Right ventricle myocardium inferior (tissue), 1 donor: ENCODE results near the gene AK9. TPM values are rescaled to one million over a fixed set of nuclear protein-coding genes. Genes with fewer than 3 reads are reported as not detected.
"Not testable (repeated sequence)": the region's sequence is repeated elsewhere in the genome, so short reads cannot be mapped to it uniquely, and the experiment has no call there.

Experiments
- ATAC-seq: fragments of 200-7000 bp; cut with Tn5 transposase; one replicate; pipeline ENCODE4 v1.9.1; 2020; ENCODE audit warnings: mild to moderate bottlenecking, moderate library complexity
- DNase-seq: peaks from one replicate; pipeline ENCODE4 v3.0.0; 2021; ENCODE audit errors: missing footprints
- intact Hi-C: fragments of 100-400 bp; cut with DNase I; formaldehyde crosslinking; loops from one replicate; pipeline ENCODE4 v1.11.0; 2022
- total RNA-seq: library from RNA; stranded (reverse); fragmentation: NEBNext Ultra II Directional; extraction: Animal tissue kit (Norgen Biotek cat#: 25700); gene quantifications from one replicate; pipeline ENCODE4 v1.2.1, GENCODE V29; 2021
- donor health status: DM: no; HTN: yes; CAD: no; lungs with severe emphysema.

AK9 gene
- total RNA-seq, 1 donor from 2014 or later, result 11.9 TPM

DNA sequence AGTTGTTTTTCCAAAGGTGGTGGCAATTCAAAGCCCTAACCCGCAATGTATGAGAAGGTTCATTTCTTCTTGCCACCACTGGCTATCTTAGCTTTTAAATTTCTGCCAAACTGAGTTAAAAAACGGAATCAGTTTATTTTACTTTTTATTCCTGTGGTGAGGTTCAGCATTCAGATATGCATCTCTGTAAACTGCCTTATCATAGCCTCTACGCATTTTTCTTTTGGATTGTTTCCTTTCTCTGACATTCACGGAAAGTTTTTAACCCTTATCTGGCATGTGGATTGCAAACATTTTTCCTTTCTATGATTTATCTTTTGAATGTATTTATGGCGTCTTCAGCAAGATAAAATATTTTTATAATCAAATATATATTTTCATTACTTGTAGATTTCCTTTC lies 37.7 kb downstream of the AK9 start:
- ATAC-seq, result no peak
- no peak for DNase-seq
- intact Hi-C loops, result no loop called here

DNA sequence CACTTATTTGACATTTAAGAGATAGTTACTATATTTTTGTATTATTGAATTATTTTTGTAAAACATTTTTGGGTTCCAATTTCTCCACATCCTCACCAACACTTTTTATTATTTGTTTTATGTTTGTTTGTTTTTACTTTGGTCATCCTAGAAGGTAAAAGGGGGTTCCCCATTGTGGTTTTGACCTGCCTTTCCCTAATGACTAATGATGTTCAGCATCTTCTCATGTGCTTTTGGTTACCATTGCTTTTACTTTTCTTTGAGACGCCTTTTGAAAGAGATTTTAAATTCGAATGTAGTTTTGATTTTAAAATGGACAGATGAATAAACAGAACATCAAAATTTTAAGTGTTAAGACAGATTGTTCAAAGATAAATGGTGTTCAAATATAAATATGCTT lies 46.9 kb downstream of the AK9 start:
- DNase-seq (no peak), ATAC-seq (no peak)
- intact Hi-C loops, result no loop called here

DNA sequence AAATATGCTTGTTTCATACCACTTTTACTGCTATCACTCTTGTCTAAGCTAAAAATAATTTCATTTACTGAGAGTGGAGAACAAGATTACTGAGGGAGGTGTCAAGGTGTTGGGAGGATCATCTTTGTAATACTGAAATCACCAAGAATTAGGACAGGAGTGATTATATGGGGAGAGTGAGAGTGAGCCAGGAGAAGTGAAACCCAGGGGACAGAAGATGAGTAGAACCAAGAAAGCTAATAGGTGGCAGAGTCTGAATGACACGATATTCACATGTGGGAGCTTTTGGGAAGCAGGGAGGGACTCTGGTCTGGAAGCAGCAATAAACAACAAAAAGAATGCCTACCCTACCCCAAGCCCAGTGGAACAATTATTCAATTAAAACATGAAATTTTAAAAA lies 58.6 kb downstream of the AK9 start:
- no peak for DNase-seq
- intact Hi-C loops, result no loop called here
- no peak for ATAC-seq

DNA sequence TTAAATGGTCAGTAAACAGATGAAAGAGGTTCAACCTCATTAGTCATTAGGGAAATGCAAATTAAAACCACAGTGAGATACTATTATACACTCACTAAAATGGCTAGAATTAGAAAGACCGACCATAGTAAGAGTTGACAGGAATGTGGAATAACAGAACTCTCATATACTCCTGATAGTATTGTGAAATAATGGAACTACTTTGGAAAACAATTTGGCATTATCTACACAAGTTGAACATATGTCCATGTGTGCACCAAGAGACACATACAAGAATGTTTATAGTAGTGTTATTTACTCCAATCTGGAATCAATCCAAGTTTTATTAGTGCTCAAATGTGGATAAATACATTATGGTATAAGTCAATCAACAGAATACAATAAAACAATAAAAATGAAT lies 59.6 kb downstream of the AK9 start:
- intact Hi-C loops, result no loop called here
- ATAC-seq (no peak), DNase-seq (no peak)

DNA sequence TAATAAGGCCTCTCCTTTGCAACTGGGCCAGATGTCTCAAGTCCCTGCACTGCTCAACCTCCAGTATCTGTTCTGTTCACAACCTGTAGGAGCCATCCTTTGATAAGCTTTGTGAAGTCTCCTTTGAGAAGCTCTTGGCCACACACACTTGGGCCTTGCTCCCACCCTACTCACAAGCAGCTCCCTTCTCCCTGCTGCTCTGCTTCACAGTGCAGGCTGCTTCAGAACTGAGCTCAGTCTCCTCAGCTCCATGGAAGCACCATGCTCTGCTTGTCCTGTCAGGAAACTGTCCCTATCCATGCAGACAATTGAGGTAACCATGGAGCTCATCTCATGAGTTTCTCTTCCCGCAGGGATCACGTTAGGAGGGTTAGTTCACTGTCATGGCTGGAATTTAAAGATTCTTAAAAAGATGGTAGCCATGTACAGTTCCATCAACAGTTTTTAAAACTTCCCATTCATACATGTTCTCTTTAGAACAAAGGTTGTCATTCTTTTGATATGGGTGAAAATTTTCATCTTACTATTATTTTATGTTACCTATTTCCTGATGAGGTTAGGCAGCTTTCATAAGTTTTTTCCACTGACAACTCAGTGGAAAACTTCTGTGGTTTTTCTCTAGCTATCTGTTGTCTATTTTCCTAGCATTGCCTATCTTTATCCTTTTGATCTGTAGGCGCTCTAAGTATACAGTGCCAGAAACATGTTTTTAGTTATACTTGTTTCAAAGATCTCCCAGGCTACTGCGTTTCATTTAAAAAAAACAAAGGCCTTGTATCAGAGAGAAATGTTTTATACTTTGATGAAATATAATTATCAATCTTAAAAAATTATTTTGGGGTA lies 62.6 kb downstream of the AK9 start:
- DNase-seq (no peak), ATAC-seq (no peak)
- intact Hi-C loops, result no loop called here

DNA sequence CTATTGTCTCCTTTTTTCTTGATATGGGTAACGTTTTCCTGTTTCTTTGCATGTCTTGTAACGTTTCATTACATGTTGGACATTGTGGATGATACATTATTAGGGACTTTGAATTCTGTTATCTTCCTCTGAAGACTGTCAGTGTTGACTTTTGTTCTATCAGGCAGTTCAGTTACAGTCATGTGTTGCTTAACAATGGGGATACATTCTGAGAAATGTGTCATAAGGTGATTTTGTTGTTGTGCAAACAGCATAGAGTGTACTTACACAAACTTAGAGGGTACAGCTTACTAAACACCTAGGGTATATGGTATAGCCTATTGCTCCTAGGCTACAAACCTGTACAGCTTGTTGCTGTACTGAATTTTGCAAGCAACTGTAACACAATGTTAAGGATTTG lies 64.7 kb downstream of the AK9 start:
- DNase-seq (no peak), ATAC-seq (no peak)
- intact Hi-C loops, result no loop called here

DNA sequence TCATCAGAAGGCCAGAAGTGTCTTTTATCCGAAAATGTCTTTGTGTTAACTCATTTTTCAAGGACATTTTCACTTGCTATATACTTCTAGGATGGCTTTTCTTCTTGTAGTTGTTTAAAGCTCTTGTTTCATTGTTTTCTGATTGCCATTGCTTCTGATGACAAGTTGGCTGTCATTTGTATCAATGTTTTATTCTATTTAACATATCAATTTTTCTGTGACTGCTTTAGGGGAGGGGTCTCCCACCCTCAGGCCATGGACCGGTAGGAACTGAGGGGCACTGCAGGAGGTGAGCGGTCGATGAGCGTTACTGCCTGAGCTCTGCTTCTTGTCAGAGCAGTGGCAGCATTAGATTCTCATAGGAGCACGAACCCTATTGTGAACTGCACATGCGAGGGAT lies 65.8 kb downstream of the AK9 start:
- ATAC-seq (no peak), DNase-seq (no peak)
- intact Hi-C loops, result no loop called here

DNA sequence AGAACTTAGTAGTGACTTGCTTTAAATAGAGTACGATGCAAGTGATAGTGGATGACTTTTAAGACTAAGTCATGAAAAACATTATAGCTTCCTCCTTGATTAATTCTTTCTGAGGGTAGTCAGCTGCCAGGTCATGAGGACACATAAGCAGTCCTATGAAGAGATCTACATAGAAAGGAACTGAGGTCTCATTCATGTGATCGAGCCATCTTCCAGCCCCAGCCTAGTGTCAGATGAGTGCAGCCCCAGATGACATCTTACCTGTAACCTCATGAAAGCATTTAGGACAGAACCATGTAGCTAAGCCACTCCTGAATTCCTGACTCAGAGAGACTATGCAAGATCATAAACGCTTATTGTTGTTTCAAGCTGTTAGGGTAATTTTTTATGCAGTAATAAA lies 67.7 kb downstream of the AK9 start:
- ATAC-seq (no peak), DNase-seq (no peak)
- intact Hi-C loops, result no loop called here

DNA sequence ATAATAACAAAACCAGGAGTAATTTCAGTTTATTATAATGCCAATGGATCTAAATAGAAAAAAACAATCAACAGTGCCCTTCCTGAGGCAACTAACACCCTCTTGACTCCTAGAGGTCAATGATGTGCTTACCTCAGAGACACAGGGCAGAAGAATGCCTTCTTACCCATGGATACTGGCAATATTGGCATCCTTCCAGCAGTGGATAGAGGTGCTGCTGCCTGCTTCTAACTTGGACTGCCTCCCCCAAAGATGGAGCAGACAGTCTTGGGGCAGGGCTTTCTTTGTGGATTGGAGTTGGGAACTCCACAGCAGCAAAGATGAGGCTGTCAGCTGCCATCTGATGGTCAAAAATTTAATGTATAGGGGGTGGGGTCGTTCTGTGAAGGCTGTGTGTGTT lies 78.7 kb downstream of the AK9 start:
- intact Hi-C loops, result no loop called here
- ATAC-seq, result no peak
- no peak for DNase-seq

DNA sequence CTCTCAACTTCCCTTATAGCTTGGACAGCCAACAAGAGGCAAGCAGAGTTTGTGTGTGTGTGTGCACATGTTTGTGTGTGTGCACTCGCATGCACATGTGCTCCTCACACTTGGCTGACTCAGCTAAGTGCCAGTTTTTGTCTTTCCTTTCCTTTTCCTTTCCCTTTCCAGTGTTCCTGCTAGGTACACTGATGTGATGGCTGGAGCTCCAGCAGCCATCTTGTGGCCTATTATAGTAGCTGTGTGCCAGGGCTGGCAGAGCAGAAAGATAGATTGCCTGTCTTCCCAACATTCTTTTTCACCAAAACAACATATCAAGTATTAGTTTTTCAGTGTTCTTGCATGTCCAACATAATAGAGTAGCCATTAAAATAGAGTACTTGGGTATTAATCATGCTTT lies 79.5 kb downstream of the AK9 start:
- DNase-seq (no peak), ATAC-seq (no peak)
- intact Hi-C loops, result no loop called here

DNA sequence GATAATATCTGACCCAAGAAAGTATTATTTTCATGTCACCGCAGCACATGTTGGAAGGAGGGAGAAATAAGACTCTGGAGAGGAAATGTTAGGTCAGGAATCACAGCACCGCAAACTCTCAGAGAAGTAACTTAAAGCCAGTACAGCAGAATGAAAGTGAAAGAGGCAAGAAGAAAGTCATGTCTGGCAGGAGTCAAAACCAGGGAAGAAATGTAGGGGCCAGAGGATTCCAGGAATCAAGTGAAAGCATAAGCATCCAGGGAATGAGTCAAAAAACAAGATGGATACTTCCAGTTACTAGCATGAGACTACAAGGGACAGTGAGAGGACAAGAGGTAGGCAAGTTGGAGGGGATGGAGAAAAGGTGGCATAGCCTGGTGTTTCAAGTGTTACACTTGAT lies 80.4 kb downstream of the AK9 start:
- ATAC-seq, result no peak
- DNase-seq, result no peak
- intact Hi-C loops, result no loop called here

DNA sequence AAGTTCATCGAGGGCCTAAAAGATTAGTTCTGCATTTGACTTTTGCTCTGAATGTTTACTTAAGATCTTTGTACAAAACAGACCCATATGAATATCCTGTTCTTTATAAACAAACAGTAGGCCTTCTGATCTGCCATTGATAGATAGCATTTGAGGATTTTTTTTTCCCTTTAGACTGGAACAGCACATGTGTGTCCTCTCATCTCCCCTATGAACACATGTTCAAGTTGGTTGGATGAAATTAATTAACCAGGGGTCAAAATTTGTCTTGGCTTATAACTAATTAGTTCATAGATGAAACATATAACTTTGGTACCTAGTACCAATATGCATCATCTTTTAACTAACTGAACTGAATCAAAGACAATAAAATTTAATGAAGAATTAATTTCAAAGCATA lies 81.3 kb downstream of the AK9 start:
- DNase-seq (no peak), ATAC-seq (no peak)
- intact Hi-C loops, result no loop called here

DNA sequence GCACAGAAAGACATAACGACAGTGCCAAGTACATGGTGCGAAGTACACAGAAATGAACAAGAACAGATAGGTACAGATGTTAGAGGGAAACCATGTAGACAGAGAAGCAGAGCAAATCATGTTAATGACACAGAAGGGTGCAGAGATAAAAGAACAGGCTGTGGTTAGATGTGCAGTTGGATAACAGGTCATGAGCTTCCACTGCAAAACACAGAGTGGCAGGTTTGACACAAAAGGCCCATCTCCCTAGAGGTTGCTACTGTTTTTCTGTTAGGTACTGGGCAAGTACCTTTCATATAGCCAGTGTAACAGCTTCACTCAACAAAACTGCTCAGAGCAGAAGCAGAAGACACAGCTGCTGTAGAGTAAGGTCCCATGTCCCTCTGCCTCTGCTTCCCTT lies 84.6 kb downstream of the AK9 start:
- DNase-seq (no peak), ATAC-seq (no peak)
- intact Hi-C loops, result no loop called here

DNA sequence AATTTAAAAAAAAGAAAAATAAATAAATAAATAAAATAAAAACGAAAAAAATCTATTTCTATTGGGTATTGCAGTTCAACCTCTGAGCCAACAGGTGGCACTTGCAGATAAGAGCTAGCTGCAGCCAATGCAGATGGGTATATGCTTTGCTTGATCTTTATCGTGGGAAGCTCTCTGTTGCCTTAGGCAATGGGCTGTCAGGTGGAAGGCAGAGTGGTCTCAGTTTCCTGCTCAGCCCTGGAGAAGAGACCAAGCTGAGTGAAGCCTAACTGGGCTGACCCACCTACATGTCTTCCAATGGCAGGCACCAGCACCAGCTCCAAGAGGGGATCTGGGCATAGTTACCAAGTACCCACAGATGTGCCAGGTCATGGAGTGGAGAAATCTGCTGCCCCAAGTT lies 95.0 kb downstream of the AK9 start:
- no peak for DNase-seq
- no peak for ATAC-seq
- intact Hi-C loops, result no loop called here

DNA sequence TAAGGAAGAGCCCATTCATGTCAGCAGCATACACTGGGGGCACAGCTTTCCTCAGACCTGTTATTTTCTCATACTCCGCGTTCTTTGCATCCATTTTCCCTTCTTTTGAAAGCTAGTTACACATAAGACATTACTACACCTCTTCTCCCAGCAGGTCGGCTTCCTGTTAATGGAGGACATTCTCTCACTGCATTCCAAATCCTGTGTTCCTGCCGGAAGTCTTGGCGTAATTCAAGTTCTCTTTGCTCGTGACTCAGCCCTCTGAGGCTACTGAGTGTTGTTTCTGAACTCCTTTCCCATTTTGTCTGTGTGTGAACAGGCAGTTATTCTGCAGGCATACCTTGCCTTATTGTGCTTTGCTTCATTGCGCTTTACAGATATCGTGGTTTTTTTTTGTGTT lies 110.5 kb downstream of the AK9 start:
- DNase-seq (no peak), ATAC-seq (no peak)

DNA sequence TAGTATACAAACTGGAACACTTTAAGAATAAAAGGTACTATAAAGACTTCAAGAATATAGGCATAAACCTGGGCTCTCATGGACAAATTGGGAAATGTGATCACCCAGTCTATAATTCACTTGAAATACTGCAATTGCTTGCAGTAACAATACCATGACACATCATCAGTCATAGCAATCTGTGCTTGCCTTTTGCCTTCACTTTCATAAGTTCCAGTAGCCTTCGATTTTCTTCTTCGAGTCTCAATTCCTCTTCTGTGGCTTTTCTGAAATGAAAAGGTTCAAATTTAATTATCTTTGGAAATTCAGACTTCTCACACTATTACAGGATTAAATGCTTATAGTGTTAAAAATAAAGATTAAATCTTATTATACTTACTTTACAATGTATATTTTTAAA lies 111.6 kb downstream of the AK9 start:
- intact Hi-C loops, result no loop called here
- ATAC-seq, result no peak
- DNase-seq, result no peak

More for the DNA sequence above, 110.5 kb downstream of the AK9 start:
- intact Hi-C loops, result no loop called here

DNA sequence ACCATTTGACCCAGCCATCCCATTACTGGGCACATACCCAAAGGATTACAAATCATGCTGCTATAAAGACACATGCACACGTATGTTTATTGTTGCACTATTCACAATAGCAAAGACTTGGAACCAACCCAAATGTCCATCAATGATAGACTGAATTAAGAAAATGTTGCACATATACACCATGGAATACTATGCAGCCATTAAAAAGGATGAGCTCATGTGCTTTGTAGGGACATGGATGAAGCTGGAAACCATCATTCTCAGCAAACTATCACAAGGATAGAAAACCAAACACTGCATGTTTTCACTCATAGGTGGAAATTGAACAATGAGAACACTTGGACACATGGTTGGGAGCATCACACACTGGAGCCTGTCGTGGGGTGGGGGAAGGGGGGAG lies 121.1 kb downstream of the AK9 start:
- intact Hi-C loops, ATAC-seq, DNase-seq: not testable (repeated sequence)

DNA sequence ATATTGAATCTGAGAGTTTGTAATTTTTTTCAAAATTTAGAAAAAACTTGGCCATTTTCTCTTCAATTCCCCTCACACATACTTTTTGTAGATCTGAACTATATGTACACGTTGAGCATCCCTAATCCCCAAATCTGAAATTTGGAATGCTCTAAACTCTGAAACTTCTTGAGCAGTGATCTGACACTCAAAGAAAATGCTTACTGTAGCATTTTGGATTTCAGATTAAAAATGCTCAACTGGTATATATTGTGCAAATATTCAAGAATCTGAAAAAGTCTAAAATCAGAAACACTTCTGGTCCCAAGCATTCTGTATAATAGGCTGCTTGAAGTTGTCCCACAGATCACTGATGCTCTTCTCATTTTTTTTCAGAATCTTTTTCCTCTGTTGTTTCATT lies 129.2 kb downstream of the AK9 start:
- no peak for ATAC-seq
- intact Hi-C loops, result no loop called here
- DNase-seq, result no peak

DNA sequence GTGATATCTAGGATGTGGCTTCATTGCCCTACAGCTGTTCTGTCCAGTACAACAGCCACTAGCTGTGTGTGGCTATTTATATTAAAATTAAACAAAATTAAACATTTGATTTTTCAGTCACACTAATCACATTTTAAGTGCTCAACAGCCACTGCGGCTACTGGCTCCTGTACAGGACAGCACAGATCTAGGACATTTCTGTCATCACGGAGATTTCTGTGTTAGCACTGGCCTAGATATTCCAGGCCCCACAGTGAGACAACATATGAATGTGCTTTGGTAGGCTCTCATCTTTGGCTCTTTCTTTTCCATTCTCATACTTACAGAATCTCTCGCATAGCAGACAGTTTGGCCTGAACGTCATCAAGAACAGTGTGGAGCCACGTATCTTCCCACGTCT lies 159.6 kb downstream of the AK9 start:
- intact Hi-C loops, result no loop called here
- DNase-seq (no peak), ATAC-seq (no peak)

DNA sequence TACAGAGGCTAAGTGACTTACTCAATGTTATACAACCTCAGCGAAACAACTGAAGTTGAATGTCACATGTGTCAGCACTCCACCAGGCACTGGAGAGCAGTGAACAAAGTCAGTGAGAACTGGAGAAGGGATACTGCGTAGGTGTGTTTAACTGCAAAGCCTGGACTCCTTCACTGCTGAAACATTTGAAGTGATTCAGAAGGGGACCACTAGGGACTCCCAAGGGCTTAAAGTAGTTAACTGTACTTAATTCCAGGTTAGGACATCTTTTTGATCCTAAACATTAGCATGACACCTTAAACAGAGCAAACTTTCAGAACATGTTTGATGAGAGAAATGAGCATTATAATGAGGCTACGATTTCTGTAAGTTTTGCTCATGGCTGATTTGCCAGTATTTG lies 163.0 kb downstream of the AK9 start:
- intact Hi-C loops, result loop anchor here (5.0 to 10.0 kb wide), 3 partner anchors 167 to 524 kb away; partner anchors contain the start of genes AK9 and FIG4
- no peak for ATAC-seq
- DNase-seq, result no peak
